ENCODE measurements around the gene PKP4. TPM values are rescaled to one million over a fixed set of nuclear protein-coding genes. Genes with fewer than 3 reads are reported as not detected.

The PKP4 gene
- total and polyA plus RNA-seq, 9 of the 15 experiments (the other 6 are each of a cell fraction or from before 2014, with no cell fraction given): 24.6 to 99.1 (median 74.0) TPM

DNA sequence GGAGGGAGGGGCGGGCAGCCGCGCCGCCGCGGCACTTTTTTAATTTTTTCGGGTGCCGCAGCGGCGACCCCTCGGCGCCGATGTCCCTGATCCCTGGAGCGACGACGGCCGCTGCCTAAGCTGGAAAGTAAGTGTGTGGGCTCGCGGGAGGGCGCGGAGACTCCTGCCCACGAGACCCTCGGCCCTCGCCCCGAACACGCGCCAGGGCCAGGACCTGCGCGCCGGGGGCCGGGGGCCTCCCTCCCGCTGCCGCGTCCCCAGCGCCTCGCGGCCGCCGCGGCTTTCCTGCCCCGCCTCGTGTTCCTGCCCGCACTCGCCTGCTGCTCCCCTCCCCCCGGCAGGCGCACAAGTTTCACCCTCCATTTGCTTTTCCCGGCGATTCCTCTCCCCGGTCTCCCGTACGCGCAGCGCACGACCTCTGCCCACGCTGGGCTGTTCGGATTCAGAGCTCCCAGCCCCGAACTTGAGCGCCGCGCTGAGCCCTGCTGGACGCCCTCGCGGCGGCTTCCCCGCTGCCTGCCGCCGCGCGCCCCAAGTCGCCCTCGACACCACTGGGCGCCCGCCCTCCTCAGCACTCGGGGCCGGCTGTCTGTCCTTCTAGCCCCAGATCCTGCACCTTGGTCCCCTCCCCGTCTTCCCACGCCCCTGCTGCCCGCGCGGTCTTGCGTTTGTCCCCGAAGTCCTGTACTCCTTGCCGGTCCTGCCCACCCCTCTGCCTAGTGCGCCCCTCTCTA is 507 bp downstream of the PKP4 start (continued):
- TF ChIP-seq, protein P1, sequence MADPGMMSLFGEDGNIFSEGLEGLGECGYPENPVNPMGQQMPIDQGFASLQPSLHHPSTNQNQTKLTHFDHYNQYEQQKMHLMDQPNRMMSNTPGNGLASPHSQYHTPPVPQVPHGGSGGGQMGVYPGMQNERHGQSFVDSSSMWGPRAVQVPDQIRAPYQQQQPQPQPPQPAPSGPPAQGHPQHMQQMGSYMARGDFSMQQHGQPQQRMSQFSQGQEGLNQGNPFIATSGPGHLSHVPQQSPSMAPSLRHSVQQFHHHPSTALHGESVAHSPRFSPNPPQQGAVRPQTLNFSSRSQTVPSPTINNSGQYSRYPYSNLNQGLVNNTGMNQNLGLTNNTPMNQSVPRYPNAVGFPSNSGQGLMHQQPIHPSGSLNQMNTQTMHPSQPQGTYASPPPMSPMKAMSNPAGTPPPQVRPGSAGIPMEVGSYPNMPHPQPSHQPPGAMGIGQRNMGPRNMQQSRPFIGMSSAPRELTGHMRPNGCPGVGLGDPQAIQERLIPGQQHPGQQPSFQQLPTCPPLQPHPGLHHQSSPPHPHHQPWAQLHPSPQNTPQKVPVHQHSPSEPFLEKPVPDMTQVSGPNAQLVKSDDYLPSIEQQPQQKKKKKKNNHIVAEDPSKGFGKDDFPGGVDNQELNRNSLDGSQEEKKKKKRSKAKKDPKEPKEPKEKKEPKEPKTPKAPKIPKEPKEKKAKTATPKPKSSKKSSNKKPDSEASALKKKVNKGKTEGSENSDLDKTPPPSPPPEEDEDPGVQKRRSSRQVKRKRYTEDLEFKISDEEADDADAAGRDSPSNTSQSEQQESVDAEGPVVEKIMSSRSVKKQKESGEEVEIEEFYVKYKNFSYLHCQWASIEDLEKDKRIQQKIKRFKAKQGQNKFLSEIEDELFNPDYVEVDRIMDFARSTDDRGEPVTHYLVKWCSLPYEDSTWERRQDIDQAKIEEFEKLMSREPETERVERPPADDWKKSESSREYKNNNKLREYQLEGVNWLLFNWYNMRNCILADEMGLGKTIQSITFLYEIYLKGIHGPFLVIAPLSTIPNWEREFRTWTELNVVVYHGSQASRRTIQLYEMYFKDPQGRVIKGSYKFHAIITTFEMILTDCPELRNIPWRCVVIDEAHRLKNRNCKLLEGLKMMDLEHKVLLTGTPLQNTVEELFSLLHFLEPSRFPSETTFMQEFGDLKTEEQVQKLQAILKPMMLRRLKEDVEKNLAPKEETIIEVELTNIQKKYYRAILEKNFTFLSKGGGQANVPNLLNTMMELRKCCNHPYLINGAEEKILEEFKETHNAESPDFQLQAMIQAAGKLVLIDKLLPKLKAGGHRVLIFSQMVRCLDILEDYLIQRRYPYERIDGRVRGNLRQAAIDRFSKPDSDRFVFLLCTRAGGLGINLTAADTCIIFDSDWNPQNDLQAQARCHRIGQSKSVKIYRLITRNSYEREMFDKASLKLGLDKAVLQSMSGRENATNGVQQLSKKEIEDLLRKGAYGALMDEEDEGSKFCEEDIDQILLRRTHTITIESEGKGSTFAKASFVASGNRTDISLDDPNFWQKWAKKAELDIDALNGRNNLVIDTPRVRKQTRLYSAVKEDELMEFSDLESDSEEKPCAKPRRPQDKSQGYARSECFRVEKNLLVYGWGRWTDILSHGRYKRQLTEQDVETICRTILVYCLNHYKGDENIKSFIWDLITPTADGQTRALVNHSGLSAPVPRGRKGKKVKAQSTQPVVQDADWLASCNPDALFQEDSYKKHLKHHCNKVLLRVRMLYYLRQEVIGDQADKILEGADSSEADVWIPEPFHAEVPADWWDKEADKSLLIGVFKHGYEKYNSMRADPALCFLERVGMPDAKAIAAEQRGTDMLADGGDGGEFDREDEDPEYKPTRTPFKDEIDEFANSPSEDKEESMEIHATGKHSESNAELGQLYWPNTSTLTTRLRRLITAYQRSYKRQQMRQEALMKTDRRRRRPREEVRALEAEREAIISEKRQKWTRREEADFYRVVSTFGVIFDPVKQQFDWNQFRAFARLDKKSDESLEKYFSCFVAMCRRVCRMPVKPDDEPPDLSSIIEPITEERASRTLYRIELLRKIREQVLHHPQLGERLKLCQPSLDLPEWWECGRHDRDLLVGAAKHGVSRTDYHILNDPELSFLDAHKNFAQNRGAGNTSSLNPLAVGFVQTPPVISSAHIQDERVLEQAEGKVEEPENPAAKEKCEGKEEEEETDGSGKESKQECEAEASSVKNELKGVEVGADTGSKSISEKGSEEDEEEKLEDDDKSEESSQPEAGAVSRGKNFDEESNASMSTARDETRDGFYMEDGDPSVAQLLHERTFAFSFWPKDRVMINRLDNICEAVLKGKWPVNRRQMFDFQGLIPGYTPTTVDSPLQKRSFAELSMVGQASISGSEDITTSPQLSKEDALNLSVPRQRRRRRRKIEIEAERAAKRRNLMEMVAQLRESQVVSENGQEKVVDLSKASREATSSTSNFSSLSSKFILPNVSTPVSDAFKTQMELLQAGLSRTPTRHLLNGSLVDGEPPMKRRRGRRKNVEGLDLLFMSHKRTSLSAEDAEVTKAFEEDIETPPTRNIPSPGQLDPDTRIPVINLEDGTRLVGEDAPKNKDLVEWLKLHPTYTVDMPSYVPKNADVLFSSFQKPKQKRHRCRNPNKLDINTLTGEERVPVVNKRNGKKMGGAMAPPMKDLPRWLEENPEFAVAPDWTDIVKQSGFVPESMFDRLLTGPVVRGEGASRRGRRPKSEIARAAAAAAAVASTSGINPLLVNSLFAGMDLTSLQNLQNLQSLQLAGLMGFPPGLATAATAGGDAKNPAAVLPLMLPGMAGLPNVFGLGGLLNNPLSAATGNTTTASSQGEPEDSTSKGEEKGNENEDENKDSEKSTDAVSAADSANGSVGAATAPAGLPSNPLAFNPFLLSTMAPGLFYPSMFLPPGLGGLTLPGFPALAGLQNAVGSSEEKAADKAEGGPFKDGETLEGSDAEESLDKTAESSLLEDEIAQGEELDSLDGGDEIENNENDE (IDR thresholded peaks at IDR 0.05; ENCODE audit: low read depth, low read length): no peak
- TF ChIP-seq ZNF830 (CRISPR knock-in tag; IDR thresholded peaks at IDR 0.05): no peak
- no peak for TF ChIP-seq ZNF224 (CRISPR knock-in tag; IDR thresholded peaks at IDR 0.05)
- no peak for TF ChIP-seq TEAD2 (tag; IDR thresholded peaks at IDR 0.05)
- TF ChIP-seq SREBF1 (IDR thresholded peaks at IDR 0.05; ENCODE audit: borderline replicate concordance, low read depth, low read length): no peak
- TF ChIP-seq JUNB (CRISPR knock-in tag; conservative IDR thresholded peaks at IDR 0.05): no peak
- no peak for TF ChIP-seq DDX20 (tag; IDR thresholded peaks at IDR 0.05; ENCODE audit: low read depth)
- no peak for TF ChIP-seq ELF2 (CRISPR knock-in tag; IDR thresholded peaks at IDR 0.05)
- no peak for TF ChIP-seq DNMT1 (IDR thresholded peaks at IDR 0.05)
- no peak for TF ChIP-seq TBL1XR1 (IDR thresholded peaks at IDR 0.05; ENCODE audit: low read length in 2 of 2)
- TF ChIP-seq, protein P2, sequence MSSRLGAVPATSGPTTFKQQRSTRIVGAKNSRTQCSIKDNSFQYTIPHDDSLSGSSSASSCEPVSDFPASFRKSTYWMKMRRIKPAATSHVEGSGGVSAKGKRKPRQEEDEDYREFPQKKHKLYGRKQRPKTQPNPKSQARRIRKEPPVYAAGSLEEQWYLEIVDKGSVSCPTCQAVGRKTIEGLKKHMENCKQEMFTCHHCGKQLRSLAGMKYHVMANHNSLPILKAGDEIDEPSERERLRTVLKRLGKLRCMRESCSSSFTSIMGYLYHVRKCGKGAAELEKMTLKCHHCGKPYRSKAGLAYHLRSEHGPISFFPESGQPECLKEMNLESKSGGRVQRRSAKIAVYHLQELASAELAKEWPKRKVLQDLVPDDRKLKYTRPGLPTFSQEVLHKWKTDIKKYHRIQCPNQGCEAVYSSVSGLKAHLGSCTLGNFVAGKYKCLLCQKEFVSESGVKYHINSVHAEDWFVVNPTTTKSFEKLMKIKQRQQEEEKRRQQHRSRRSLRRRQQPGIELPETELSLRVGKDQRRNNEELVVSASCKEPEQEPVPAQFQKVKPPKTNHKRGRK (tag; IDR thresholded peaks at IDR 0.05): no peak
- TF ChIP-seq MIER1 (IDR thresholded peaks at IDR 0.05; ENCODE audit: low read depth): no peak
- no peak for TF ChIP-seq NCOA4 (IDR thresholded peaks at IDR 0.05; ENCODE audit: partially characterized antibody)
- TF ChIP-seq CHD4 (IDR thresholded peaks at IDR 0.05; ENCODE audit: insufficient read depth, insufficient replicate concordance, low read depth, low read length, poor library complexity, severe bottlenecking): no peak
- no peak for TF ChIP-seq RBM34 (IDR thresholded peaks at IDR 0.05; ENCODE audit: borderline replicate concordance, insufficient read depth, low read length)
